HUES64 (cell line): Measurements from ENCODE around the gene PRRC2A.

Experiments
- H3K27ac ChIP-seq: 2 replicates; pipeline ENCODE4 v1.7.0; 2013; ENCODE audit warnings: low read depth, low read length, inconsistent platforms
- H3K27me3 ChIP-seq: 2 replicates; pipeline ENCODE4 v1.6.1; 2013; ENCODE audit warnings: mild to moderate bottlenecking, low read length; ENCODE audit not compliant: insufficient read depth
- H3K36me3 ChIP-seq: 2 replicates; pipeline ENCODE4 v1.6.1; 2013; ENCODE audit warnings: mild to moderate bottlenecking, low read length; ENCODE audit not compliant: insufficient read depth
- H3K4me1 ChIP-seq: 2 replicates; pipeline ENCODE4 v1.6.1; 2013; ENCODE audit warnings: mild to moderate bottlenecking, low read length, moderate library complexity; ENCODE audit not compliant: insufficient read depth
- H3K4me3 ChIP-seq: 2 replicates; pipeline ENCODE4 v1.5.1; 2013; ENCODE audit warnings: mild to moderate bottlenecking, low read length, moderate library complexity
- H3K9ac ChIP-seq: 2 replicates; pipeline ENCODE4 v1.6.1; 2013; ENCODE audit warnings: mild to moderate bottlenecking, low read depth, low read length
- H3K9me3 ChIP-seq: 2 replicates; pipeline ENCODE4 v1.6.1; 2013; ENCODE audit warnings: low read depth, low read length; ENCODE audit not compliant: insufficient read depth
- WGBS: fragments of 150-250, 120-280 bp; methylation state at CpG from one replicate; pipeline ENCODE4 v1.1.7; 2013; ENCODE audit warnings: missing lambda C conversion rate; 5-methylcytosine and 5-hydroxymethylcytosine counted together

Gene PRRC2A

DNA sequence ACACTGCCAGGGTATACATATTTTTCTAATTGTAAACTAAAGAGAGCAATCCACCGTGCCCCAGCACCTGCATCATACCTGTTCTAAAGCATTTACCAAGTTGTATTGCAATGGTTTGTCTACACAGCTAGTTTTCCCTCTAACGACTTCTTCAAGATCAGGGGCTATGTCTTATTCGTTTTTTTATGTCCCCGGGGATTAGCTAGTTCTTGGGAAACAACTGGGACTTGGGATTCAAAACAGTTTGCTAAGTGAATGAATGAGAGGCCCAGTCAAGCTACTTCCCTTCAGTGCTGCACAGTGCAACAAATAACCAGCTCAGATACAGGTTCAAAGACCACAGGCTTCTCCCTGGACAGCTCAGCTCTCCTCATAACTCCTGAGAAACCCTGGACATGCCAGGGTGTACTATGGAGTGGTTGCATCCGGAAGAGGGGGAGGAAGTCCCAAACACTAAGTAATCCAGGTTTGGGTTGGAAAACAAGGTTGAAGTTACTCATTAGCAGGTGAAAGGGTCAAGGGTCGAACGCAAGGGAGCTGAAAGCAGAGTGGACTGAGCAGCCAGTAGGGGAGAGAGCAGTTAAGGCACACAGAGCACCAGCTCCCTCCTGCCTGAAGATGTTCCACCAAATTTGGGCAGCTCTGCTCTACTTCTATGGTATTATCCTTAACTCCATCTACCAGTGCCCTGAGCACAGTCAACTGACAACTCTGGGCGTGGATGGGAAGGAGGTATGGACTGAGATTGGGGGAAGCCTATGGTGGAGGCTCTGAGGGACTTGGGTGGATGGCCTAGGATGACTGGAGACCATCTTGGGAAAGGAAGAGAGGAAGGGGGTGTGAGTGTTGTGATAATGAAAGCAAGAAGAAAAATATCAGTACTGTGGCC lies 35.1 kb downstream of the PRRC2A start, which contains the start of gene APOM:
Gene APOM (plus strand): TSS at position 546 of the 889 bp plus-strand sequence. CDS start 73 bp downstream, at position 619.
- Histone ChIP-seq H3K27ac (no peak within 1 kb of the TSS), H3K9ac (no peak within 1 kb of the TSS)

DNA sequence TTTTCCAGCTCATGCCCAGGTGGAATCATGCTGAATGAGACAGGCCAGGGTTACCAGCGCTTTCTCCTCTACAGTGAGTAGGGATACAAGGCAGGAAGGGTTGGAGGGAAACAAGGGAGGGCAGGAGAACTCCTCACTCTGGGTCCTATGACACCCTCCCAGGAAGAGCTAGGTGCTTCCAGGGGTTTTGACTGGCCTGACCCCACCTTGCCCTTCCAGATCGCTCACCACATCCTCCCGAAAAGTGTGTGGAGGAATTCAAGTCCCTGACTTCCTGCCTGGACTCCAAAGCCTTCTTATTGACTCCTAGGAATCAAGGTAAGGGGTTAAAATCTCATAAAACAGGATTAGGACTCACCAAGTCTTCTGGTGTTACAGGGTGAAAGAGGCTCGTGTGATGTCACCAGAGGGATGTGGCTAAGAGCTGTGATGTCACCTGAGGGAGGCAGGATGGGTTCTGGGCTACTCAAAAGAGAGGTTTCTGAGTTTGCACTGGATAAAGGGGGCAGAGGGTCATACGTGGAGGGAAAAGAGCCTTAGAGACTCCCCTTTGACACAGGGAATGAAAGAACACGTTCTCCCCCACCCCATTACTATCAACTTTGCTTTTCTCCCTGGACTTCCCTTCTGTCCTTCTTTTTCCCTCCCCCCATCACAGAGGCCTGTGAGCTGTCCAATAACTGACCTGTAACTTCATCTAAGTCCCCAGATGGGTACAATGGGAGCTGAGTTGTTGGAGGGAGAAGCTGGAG lies 37.1 kb downstream of the PRRC2A start:
- Histone ChIP-seq H3K4me3 (no peak overlapping the region), H3K36me3 (peaks cover 22% of the 10 kb centered on the region), H3K4me1 (peaks cover 8% of the 10 kb centered on the region; the same call in 1 of the 2 replicates), H3K27ac (no peak overlapping the region), H3K9ac (no peak overlapping the region), H3K27me3 (no peaks in the 10 kb centered on the region), H3K9me3 (no peaks in the 10 kb centered on the region)
- 92% methylated on average over 6 of the region's 6 CpGs for WGBS

More for the DNA sequence above, 35.1 kb downstream of the PRRC2A start, which contains the start of gene APOM:
- H3K36me3 ChIP-seq, result peaks cover 16% of the 10 kb centered on the region
- peaks cover 10% of the 10 kb centered on the region; the same call in 1 of the 2 replicates for H3K4me1 ChIP-seq
- 90% methylated on average over 8 of the region's 8 CpGs for WGBS
- H3K4me3 ChIP-seq, result no peak within 1 kb of the TSS
- H3K27me3 ChIP-seq, result no peaks in the 10 kb centered on the region
- H3K9me3 ChIP-seq, result no peaks in the 10 kb centered on the region

DNA sequence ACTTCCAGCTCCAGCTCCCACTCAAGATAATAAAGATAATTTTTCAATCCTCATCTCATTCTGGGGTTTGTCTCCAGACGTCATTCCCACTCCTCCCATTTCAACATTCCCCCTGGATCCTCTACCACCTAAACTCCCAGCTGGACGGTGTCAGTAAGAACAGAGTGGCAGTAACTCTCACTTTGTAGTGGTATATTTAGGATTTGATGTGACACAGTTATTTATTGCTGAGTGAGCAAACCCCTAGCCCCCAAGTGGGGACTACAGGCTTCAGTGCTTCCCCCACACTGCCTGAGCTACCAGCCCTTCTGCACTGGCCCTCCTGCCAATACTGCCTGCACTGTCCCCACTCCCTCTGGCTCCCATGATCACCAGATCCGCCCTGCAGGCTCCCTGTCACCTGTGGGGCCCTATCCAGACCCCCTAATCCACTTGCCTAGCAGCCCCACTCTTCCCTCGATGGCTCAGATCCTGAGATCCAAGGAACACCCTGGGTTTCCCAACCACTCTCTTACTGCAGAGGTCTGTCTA lies 37.7 kb downstream of the PRRC2A start:
- 89% methylated on average over 4 of the region's 4 CpGs for WGBS
- no peak overlapping the region for H3K4me3 ChIP-seq
- no peaks in the 10 kb centered on the region for H3K9me3 ChIP-seq
- H3K27ac ChIP-seq, result no peak overlapping the region
- H3K4me1 ChIP-seq, result peaks cover 9% of the 10 kb centered on the region
- H3K9ac ChIP-seq, result no peak overlapping the region
- peaks cover 29% of the 10 kb centered on the region for H3K36me3 ChIP-seq
- no peaks in the 10 kb centered on the region for H3K27me3 ChIP-seq

DNA sequence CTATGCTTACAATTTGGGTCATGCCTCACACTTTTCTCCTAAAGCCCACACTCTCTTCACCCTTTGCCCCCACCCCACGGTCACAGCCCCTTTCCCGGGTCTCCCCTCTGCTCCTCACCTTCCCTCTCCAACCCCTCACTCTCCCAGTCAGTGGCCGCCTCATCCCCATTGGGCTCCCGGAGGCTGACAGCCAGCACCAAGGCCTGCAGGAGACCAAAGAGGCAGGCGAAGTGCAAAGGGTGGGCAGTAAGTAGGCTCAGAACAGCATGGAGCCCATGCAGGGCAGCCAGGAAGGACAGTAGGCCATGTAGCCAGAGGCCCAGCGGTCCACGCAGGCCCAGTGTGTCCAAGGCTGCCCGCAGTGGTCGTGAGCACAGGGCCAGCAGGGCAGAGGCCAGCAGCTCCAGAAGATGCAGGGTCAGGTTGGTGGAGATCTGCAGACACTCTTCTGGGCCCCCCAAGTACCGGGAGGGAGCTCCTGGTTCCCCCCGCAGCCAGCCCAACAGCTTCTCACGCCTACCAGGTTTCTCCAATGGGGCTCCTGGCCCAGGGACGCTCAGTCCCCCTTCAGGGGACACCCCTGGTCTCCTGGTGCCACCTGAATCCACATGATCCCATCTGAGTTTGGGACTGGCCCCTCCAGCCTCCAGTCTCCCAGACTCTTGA lies 38.6 kb downstream of the PRRC2A start:
- 94% methylated on average over 13 of the region's 13 CpGs for WGBS
- peak overlapping the region; percentile 91; the same call in 1 of the 2 replicates for H3K9ac ChIP-seq
- H3K9me3 ChIP-seq, result no peaks in the 10 kb centered on the region
- H3K27me3 ChIP-seq, result no peaks in the 10 kb centered on the region
- H3K36me3 ChIP-seq, result peaks cover 38% of the 10 kb centered on the region
- H3K4me1 ChIP-seq, result peaks cover 17% of the 10 kb centered on the region
- no peak overlapping the region for H3K27ac ChIP-seq
- H3K4me3 ChIP-seq, result peak overlapping the region; percentile 83

DNA sequence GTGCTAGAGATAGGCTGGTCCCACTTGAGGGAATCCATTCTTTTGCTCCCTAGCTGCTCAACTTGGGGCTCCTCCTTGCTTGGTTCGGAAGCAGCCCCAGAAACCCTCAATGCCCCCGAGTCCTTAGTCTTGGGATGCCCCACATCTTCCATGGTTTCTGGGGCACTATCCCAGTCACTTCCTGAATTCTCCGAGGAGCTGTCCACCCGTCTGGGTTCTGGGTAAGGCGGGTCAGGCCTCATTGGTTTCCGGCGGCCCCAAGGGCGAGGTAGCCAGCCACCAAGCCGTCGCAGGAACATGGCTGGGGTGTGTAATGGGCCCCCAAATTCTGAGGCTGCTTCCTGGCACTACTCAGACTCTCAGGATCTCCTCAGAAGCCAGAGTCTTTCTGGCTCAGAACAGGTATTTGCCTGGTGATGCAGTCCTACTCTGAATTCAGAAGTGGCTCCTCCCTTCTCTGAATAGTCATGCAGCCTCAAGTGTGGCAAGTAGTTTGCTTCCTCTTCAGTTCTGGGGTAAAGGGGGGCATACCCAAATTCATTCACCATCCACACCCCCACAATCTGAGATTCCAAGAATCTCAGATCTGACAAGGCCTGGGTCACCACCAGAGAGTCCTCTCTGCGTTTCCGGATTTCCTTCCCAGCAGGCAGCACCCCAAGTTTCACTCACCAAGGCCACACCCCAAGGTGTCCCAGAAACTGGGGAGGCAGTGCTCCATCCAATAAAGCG lies 39.3 kb downstream of the PRRC2A start:
- Histone ChIP-seq H3K36me3 (peaks cover 38% of the 10 kb centered on the region), H3K4me3 (peak overlapping the region; percentile 83), H3K9me3 (no peaks in the 10 kb centered on the region), H3K9ac (peak overlapping the region; percentile 91), H3K27ac (peak overlapping the region; percentile 88), H3K4me1 (peaks cover 19% of the 10 kb centered on the region), H3K27me3 (no peaks in the 10 kb centered on the region)
- 49% methylated on average over 13 of the region's 13 CpGs for WGBS

DNA sequence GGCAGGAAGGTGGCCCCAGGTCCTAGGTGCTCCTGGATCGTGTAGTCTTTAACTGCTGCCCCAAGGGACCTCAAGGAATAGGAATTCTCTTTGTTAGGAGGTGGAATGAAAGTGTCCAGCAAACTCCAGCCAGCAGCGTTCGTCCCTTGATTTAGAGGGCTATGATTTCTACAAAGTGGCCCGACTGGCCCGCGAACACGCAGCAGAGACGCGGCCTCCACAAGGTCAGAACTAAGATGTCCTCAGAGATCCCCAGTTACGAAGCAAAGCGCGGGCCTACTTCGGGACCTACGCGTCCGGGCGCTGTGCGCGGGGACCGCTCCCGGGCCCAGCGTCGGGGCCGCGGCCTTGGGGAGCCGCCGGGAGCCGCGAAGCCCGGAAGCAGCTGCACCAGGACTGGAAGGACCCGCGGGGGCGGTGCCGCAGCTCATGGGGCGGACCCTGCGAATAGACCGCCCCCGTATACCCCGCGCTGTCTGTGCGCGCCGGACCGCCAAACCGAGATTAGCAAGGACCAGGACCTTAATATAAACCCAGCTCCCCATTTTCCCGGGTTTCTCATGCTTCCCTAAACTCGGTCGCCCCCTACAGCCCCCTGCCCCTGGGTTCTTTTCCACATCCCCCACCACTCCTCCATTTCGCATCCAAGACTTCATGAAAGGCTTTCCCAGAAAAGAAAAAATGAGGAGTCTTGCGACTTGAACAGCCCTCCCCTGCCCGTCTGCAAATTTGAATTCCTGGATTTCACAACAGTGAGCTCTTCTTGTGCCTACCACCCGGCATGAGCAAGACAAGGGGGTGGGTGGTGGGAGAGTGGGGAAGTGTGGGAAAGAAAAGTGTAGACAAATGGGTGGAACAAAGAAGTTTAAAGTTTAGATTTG lies 40.1 kb downstream of the PRRC2A start, which contains the start of gene C6orf47:
Gene C6orf47 (minus strand): TSS at position 398 of the 881 bp plus-strand sequence. CDS start 831 bp downstream, outside the sequence.
- H3K27me3 ChIP-seq, result no peaks in the 10 kb centered on the region
- 1% methylated on average over 52 of the region's 52 CpGs for WGBS

DNA sequence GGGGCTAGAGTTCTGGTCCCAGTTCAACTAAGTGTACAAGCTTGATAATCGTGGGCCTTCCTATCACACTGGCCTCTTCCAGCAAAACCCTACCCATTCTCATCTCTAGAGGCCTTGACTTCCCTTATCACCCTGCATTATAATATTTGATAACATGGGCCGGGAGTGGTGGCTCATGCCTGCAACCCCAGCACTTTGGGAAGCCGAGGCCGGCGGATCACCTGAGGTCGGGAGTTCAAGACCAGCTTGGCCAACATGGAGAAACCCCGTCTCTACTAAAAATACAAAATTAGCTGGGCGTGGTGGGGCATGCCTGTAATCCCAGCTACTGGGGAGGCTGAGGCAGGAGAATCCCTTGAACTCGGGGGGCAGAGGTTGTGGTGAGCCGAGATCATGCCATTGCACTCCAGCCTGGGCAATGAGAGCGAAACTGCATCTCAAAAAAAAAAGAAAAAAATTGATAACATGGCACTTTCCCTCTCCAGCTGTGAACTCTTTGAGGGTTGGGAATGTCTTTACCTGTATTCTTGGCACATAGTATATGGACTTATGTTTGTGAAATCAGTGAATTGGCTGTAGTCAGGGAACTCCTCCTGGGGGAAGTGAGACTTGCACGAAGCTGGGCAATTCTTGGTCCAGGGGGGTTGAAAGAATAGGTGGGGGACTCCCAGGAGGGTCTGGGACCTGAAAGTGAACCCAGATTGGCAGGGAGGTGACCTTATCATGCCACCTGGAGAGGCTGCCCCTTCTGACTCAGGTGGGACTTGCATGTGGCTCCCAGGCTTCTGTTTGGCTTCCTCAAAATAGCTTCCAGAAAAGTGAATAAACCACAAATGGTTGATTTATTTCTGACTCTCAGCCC lies 41.0 kb downstream of the PRRC2A start:
- Histone ChIP-seq H3K4me3 (peak overlapping the region; percentile 83), H3K9me3 (no peaks in the 10 kb centered on the region), H3K27ac (peak overlapping the region; percentile 81), H3K4me1 (peaks cover 19% of the 10 kb centered on the region), H3K9ac (peak overlapping the region; percentile 91; the same call in 1 of the 2 replicates), H3K36me3 (peaks cover 38% of the 10 kb centered on the region), H3K27me3 (no peaks in the 10 kb centered on the region)
- 91% methylated on average over 12 of the region's 12 CpGs for WGBS

More for the DNA sequence above, 40.1 kb downstream of the PRRC2A start, which contains the start of gene C6orf47:
- H3K9ac ChIP-seq, result peak within 1 kb of the TSS; percentile 91
- peak within 1 kb of the TSS; percentile 88 for H3K27ac ChIP-seq
- H3K4me3 ChIP-seq, result peak within 1 kb of the TSS; percentile 83
- H3K36me3 ChIP-seq, result peaks cover 38% of the 10 kb centered on the region
- peaks cover 19% of the 10 kb centered on the region for H3K4me1 ChIP-seq
- no peaks in the 10 kb centered on the region for H3K9me3 ChIP-seq

DNA sequence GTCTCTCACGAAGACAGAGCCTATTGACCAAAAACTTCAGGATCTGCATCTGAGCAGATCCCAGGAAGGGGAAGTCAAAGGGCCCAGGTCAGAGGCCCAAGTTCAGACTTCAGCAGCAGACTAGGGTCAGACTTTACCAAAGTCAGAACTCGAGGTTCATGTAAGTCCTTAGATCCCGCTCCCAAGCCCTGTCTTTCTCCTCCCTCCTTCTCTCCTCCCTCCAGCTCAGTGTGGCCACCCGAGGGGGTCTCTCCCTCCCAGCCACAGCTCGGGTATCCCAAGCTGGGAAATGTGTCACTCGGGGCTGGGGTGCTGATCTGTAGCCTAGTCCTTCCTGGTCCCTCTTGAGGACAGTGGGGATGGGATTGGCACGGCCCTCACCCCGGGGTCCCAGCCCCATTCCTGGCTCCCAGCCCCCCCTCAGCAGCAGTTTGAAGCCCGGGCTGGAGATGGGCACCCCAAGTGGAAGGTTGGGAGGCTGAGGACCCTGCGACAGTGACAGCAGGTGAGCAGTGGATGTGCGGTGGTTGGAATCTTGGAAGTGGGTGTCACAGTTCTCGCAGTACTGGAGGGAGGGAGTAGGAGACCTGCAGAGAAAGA lies 41.7 kb downstream of the PRRC2A start:
- Histone ChIP-seq H3K9ac (no peak overlapping the region), H3K27ac (no peak overlapping the region), H3K27me3 (no peaks in the 10 kb centered on the region), H3K36me3 (peaks cover 40% of the 10 kb centered on the region), H3K9me3 (no peaks in the 10 kb centered on the region), H3K4me1 (peaks cover 19% of the 10 kb centered on the region), H3K4me3 (no peak overlapping the region)
- 96% methylated on average over 12 of the region's 12 CpGs for WGBS
